Stimulated activated CD4-positive, alpha-beta T cell treated with anti-CD3 and anti-CD28 coated beads, Interleukin-4, amount 100 ng/mL, for 24 hours (primary cell): ENCODE data around the gene KRTAP3-2.

ENCODE experiments used
- DNase-seq: peaks from one replicate; pipeline ENCODE4 v3.0.0-alpha.2; 2020

Gene KRTAP3-2

GRCh38 chr17:41009936-41010335 is 10.2 kb upstream of the KRTAP3-2 start:
- DNase-seq, result no peak

GRCh38 chr17:41009301-41009760 is 9.6 kb upstream of the KRTAP3-2 start:
- DNase-seq, result no peak

- no peak for DNase-seq
Measured at GRCh38 chr17:41008811-41009210, 9.1 kb upstream of the KRTAP3-2 start, which contains the start of gene KRTAP3-1. Gene KRTAP3-1, minus strand, starts transcription at chr17:41009128. Its CDS starts 54 bp downstream, at chr17:41009074.

GRCh38 chr17:41004397-41004796 is 4.7 kb upstream of the KRTAP3-2 start:
- no peak for DNase-seq

GRCh38 chr17:41003926-41004325 is 4.2 kb upstream of the KRTAP3-2 start:
- DNase-seq, result no peak

GRCh38 chr17:41002814-41003213 is 3.1 kb upstream of the KRTAP3-2 start:
- no peak for DNase-seq

- DNase-seq, result no peak
Measured at GRCh38 chr17:41001795-41002194, 2.1 kb upstream of the KRTAP3-2 start.

GRCh38 chr17:40997361-40997760 is 2.3 kb downstream of the KRTAP3-2 start:
- DNase-seq, result no peak

GRCh38 chr17:40996829-40997228 is 2.9 kb downstream of the KRTAP3-2 start:
- DNase-seq, result no peak

- no peak for DNase-seq
Measured at GRCh38 chr17:40995116-40995515, 4.6 kb downstream of the KRTAP3-2 start.

GRCh38 chr17:40993839-40994238 is 5.9 kb downstream of the KRTAP3-2 start, which contains the start of gene KRTAP3-3:
Gene KRTAP3-3, minus strand, starts transcription at chr17:40994164. Its CDS starts 67 bp downstream, at chr17:40994097.
- no peak for DNase-seq

GRCh38 chr17:40993084-40993483 is 6.6 kb downstream of the KRTAP3-2 start:
- no peak for DNase-seq

GRCh38 chr17:40992666-40993065 is 7.0 kb downstream of the KRTAP3-2 start:
- no peak for DNase-seq

- DNase-seq, result no peak
Measured at GRCh38 chr17:40986920-40987319, 12.8 kb downstream of the KRTAP3-2 start.

GRCh38 chr17:40984226-40984625 is 15.5 kb downstream of the KRTAP3-2 start, which contains the start of gene KRT40:
Gene KRT40, minus strand, starts transcription at chr17:40984326. Its CDS starts 53 bp downstream, at chr17:40984273.
- DNase-seq, result no peak

- DNase-seq, result no peak
Measured at GRCh38 chr17:40981115-40981514, 18.6 kb downstream of the KRTAP3-2 start.

GRCh38 chr17:40980596-40980995 is 19.1 kb downstream of the KRTAP3-2 start:
- no peak for DNase-seq

GRCh38 chr17:40980117-40980516 is 19.6 kb downstream of the KRTAP3-2 start:
- DNase-seq, result no peak

- DNase-seq, result no peak
Measured at GRCh38 chr17:40978575-40979151, 21.0 kb downstream of the KRTAP3-2 start.

- DNase-seq, result no peak
Measured at GRCh38 chr17:40975516-40975915, 24.2 kb downstream of the KRTAP3-2 start.

GRCh38 chr17:40974366-40974765 is 25.3 kb downstream of the KRTAP3-2 start:
- no peak for DNase-seq

- DNase-seq, result no peak
Measured at GRCh38 chr17:40967582-40967981, 32.1 kb downstream of the KRTAP3-2 start.

- DNase-seq, result no peak
Measured at GRCh38 chr17:40966848-40967247, 32.9 kb downstream of the KRTAP3-2 start, which contains the start of gene KRT39. Gene KRT39, minus strand, starts transcription at chr17:40966948. Its CDS starts 92 bp downstream, at chr17:40966856.

GRCh38 chr17:40963838-40964237 is 35.9 kb downstream of the KRTAP3-2 start:
- no peak for DNase-seq

GRCh38 chr17:40962059-40962561 is 37.6 kb downstream of the KRTAP3-2 start:
- no peak for DNase-seq
